IPS-15b (cell line): Measurements from ENCODE around the gene ADAM8.
"Not testable (repeated sequence)": the region's sequence is repeated elsewhere in the genome, so short reads cannot be mapped to it uniquely, and the experiment has no call there.

Experiments
- H3K27me3 ChIP-seq: one replicate; pipeline ENCODE4 v1.6.1; 2013; ENCODE audit warnings: low read length; ENCODE audit not compliant: control insufficient read depth, insufficient read depth
- H3K36me3 ChIP-seq: one replicate; pipeline ENCODE4 v1.6.1; 2013; ENCODE audit warnings: low read length; ENCODE audit not compliant: control insufficient read depth, insufficient read depth
- H3K4me1 ChIP-seq: one replicate; pipeline ENCODE4 v1.6.1; 2013; ENCODE audit warnings: mild to moderate bottlenecking, low read length; ENCODE audit not compliant: control insufficient read depth, insufficient read depth
- H3K4me3 ChIP-seq: one replicate; pipeline ENCODE4 v1.5.1; 2013; ENCODE audit warnings: low read depth, low read length
- H3K9ac ChIP-seq: one replicate; pipeline ENCODE4 v1.6.1; 2013; ENCODE audit warnings: low read depth, mild to moderate bottlenecking, low read length
- H3K9me3 ChIP-seq: one replicate; pipeline ENCODE4 v1.6.1; 2013; ENCODE audit warnings: mild to moderate bottlenecking, low read length; ENCODE audit not compliant: control insufficient read depth, insufficient read depth

ADAM8 gene

GRCh38 chr10:133276435-133277201 lies at the start of gene ADAM8:
Gene ADAM8 (minus strand): TSS chr10:133276868. CDS start chr10:133276817, 51 bp downstream.
- Histone ChIP-seq H3K36me3 (peaks cover 21% of the 10 kb centered on the region), H3K4me3 (peak within 1 kb of the TSS; percentile 37), H3K9me3 (no peaks in the 10 kb centered on the region), H3K4me1 (no peaks in the 10 kb centered on the region), H3K9ac (peak within 1 kb of the TSS; percentile 47), H3K27me3 (peaks cover 3% of the 10 kb centered on the region)

GRCh38 chr10:133326223-133326551 lies 49.5 kb upstream of the ADAM8 start:
- Histone ChIP-seq H3K4me1 (peaks cover 8% of the 10 kb centered on the region), H3K9me3 (no peaks in the 10 kb centered on the region), H3K9ac (no peak overlapping the region), H3K36me3 (no peaks in the 10 kb centered on the region), H3K27me3 (peaks cover 49% of the 10 kb centered on the region), H3K4me3 (peak overlapping the region; percentile 55)

GRCh38 chr10:133325440-133326222 lies 49.0 kb upstream of the ADAM8 start:
- H3K9ac ChIP-seq: no peak overlapping the region

GRCh38 chr10:133324857-133325260 lies 48.2 kb upstream of the ADAM8 start:
- Histone ChIP-seq H3K4me3 (peak overlapping the region; percentile 18), H3K27me3 (peaks cover 41% of the 10 kb centered on the region), H3K9me3 (no peaks in the 10 kb centered on the region), H3K9ac (no peak overlapping the region), H3K36me3 (no peaks in the 10 kb centered on the region), H3K4me1 (peaks cover 8% of the 10 kb centered on the region)

More at GRCh38 chr10:133325440-133326222, 49.0 kb upstream of the ADAM8 start:
- Histone ChIP-seq H3K36me3 (no peaks in the 10 kb centered on the region), H3K9me3 (no peaks in the 10 kb centered on the region), H3K4me3 (peak overlapping the region; percentile 55), H3K4me1 (peaks cover 8% of the 10 kb centered on the region), H3K27me3 (peaks cover 43% of the 10 kb centered on the region)

GRCh38 chr10:133324198-133324792 lies 47.6 kb upstream of the ADAM8 start:
- Histone ChIP-seq H3K4me1 (peaks cover 5% of the 10 kb centered on the region), H3K27me3 (peaks cover 41% of the 10 kb centered on the region), H3K36me3 (no peaks in the 10 kb centered on the region), H3K9ac (no peak overlapping the region), H3K9me3 (no peaks in the 10 kb centered on the region), H3K4me3 (peak overlapping the region; percentile 37)

GRCh38 chr10:133322064-133322709 lies 45.5 kb upstream of the ADAM8 start:
- H3K27me3 ChIP-seq: peaks cover 25% of the 10 kb centered on the region
- not testable (repeated sequence) for H3K36me3 ChIP-seq, H3K4me1 ChIP-seq, H3K9me3 ChIP-seq, H3K9ac ChIP-seq, H3K4me3 ChIP-seq

GRCh38 chr10:133320852-133321422 lies 44.3 kb upstream of the ADAM8 start:
- H3K4me3 ChIP-seq, H3K9me3 ChIP-seq, H3K4me1 ChIP-seq, H3K36me3 ChIP-seq, H3K9ac ChIP-seq: not testable (repeated sequence)
- H3K27me3 ChIP-seq: peaks cover 12% of the 10 kb centered on the region

GRCh38 chr10:133318494-133319127 lies 41.9 kb upstream of the ADAM8 start:
- H3K27me3 ChIP-seq: peaks cover 9% of the 10 kb centered on the region
- peak overlapping the region; percentile 44 for H3K4me3 ChIP-seq
- peak overlapping the region; percentile 19 for H3K9ac ChIP-seq

GRCh38 chr10:133316732-133317131 lies 40.1 kb upstream of the ADAM8 start:
- Histone ChIP-seq H3K9ac (no peak overlapping the region), H3K27me3 (peaks cover 9% of the 10 kb centered on the region), H3K9me3 (no peaks in the 10 kb centered on the region), H3K36me3 (peaks cover 4% of the 10 kb centered on the region), H3K4me3 (no peak overlapping the region), H3K4me1 (no peaks in the 10 kb centered on the region)

More at GRCh38 chr10:133318494-133319127, 41.9 kb upstream of the ADAM8 start:
- H3K4me1 ChIP-seq: no peaks in the 10 kb centered on the region
- H3K9me3 ChIP-seq: no peaks in the 10 kb centered on the region
- no peaks in the 10 kb centered on the region for H3K36me3 ChIP-seq

- Histone ChIP-seq H3K36me3 (peaks cover 4% of the 10 kb centered on the region), H3K27me3 (peaks cover 9% of the 10 kb centered on the region), H3K9me3 (no peaks in the 10 kb centered on the region), H3K4me1 (no peaks in the 10 kb centered on the region), H3K9ac (no peak overlapping the region), H3K4me3 (no peak overlapping the region)
These were observed 39.6 kb upstream of the ADAM8 start for GRCh38 chr10:133316266-133316665.

GRCh38 chr10:133315847-133316246 lies 39.2 kb upstream of the ADAM8 start:
- Histone ChIP-seq H3K4me1 (no peaks in the 10 kb centered on the region), H3K9ac (no peak overlapping the region), H3K9me3 (no peaks in the 10 kb centered on the region), H3K27me3 (peaks cover 9% of the 10 kb centered on the region), H3K36me3 (peaks cover 6% of the 10 kb centered on the region), H3K4me3 (no peak overlapping the region)
